GM12878 (cell line): ENCODE measurements around the gene MLEC. TPM values are rescaled to one million over a fixed set of nuclear protein-coding genes. Genes with fewer than 3 reads are reported as not detected.

Experiments used
- ATF2 ChIP-seq: IDR thresholded peaks from 2 replicates; pipeline ENCODE4 v1.6.1; 2012; ENCODE audit warnings: low read length, inconsistent platforms
- CBX3 ChIP-seq: fragments of 200-600 bp; sonication (generic); IDR thresholded peaks from 2 replicates; pipeline ENCODE4 v1.6.1; 2016; ENCODE audit warnings: low read depth, borderline replicate concordance
- CBX5 ChIP-seq: sonication (generic); IDR thresholded peaks from 2 replicates; pipeline ENCODE4 v1.6.1; 2016; ENCODE audit warnings: low read depth, moderate library complexity, mild to moderate bottlenecking, inconsistent platforms
- CREM ChIP-seq: IDR thresholded peaks from 2 replicates; pipeline ENCODE4 v1.6.1; 2014; ENCODE audit warnings: antibody characterized with exemption, low read depth
- DPF2 ChIP-seq: fragments of 450-650 bp; IDR thresholded peaks from 2 replicates; pipeline ENCODE4 v1.6.1; 2017; ENCODE audit warnings: mild to moderate bottlenecking
- ETV6 ChIP-seq, 2 experiments: fragments of 450-650 bp in 1 of 2; IDR thresholded peaks in 1 of 2; conservative IDR thresholded peaks in 1 of 2; 2 replicates each; pipeline ENCODE4 v1.6.1; 2014; ENCODE audit warnings: antibody characterized with exemption in 1 of 2, borderline replicate concordance in 1 of 2, low read depth in 1 of 2, mild to moderate bottlenecking in 1 of 2, moderate library complexity in 1 of 2
- GATAD2B ChIP-seq: fragments of 450-650 bp; conservative IDR thresholded peaks from 2 replicates; pipeline ENCODE4 v1.6.1; 2017; ENCODE audit warnings: low read depth, mild to moderate bottlenecking, moderate library complexity
- HDGF ChIP-seq: fragments of 450-650 bp; IDR thresholded peaks from 2 replicates; pipeline ENCODE4 v1.6.1; 2016; ENCODE audit warnings: antibody characterized with exemption
- JUND ChIP-seq: IDR thresholded peaks from 2 replicates; pipeline ENCODE4 v1.6.1; 2012; ENCODE audit warnings: low read depth, mild to moderate bottlenecking, low read length, improper control_type of control experiment, moderate library complexity
- MEF2A ChIP-seq: IDR thresholded peaks from 2 replicates; pipeline ENCODE4 v1.6.1; 2011; ENCODE audit warnings: low read depth, mild to moderate bottlenecking, low read length, moderate library complexity; ENCODE audit not compliant: insufficient read depth
- MEF2B ChIP-seq: fragments of 450-650 bp; IDR thresholded peaks from 2 replicates; pipeline ENCODE4 v1.6.1; 2018; ENCODE audit warnings: mild to moderate bottlenecking, moderate library complexity; ENCODE audit not compliant: partially characterized antibody, poor library complexity, severe bottlenecking
- MYC ChIP-seq: IDR thresholded peaks from 2 replicates; pipeline ENCODE4 v1.6.1; 2011; ENCODE audit warnings: mild to moderate bottlenecking, low read length, moderate library complexity, inconsistent platforms; ENCODE audit not compliant: insufficient read depth, insufficient replicate concordance, insufficient read length, severe bottlenecking
- NBN ChIP-seq: fragments of 450-650 bp; IDR thresholded peaks from 2 replicates; pipeline ENCODE4 v1.6.1; 2016
- NR2C1 ChIP-seq: fragments of 450-650 bp; IDR thresholded peaks from 2 replicates; pipeline ENCODE4 v1.6.1; 2017; ENCODE audit warnings: antibody characterized with exemption, mild to moderate bottlenecking, moderate library complexity
- NRF1 ChIP-seq: conservative IDR thresholded peaks from 2 replicates; pipeline ENCODE4 v1.6.1; 2011; ENCODE audit warnings: mild to moderate bottlenecking, low read depth, low read length, improper control_type of control experiment
- RAD21 ChIP-seq: IDR thresholded peaks from 2 replicates; pipeline ENCODE4 v1.6.1; 2011; ENCODE audit warnings: mild to moderate bottlenecking, low read depth, low read length, moderate library complexity; ENCODE audit not compliant: insufficient read depth
- SMAD1 ChIP-seq: fragments of 450-650 bp; IDR thresholded peaks from 2 replicates; pipeline ENCODE4 v1.6.1; 2018; ENCODE audit warnings: mild to moderate bottlenecking, low read depth; ENCODE audit not compliant: partially characterized antibody
- SMC3 ChIP-seq: IDR thresholded peaks from 2 replicates; pipeline ENCODE4 v1.6.1; 2011; ENCODE audit warnings: low read length, improper control_type of control experiment, borderline replicate concordance
- SPI1 ChIP-seq: IDR thresholded peaks from 2 replicates; pipeline ENCODE4 v1.6.1; 2011; ENCODE audit warnings: low read depth, mild to moderate bottlenecking, low read length, moderate library complexity, borderline replicate concordance; ENCODE audit not compliant: insufficient read depth
- SREBF1 ChIP-seq: IDR thresholded peaks from 2 replicates; pipeline ENCODE4 v1.6.1; 2012; ENCODE audit warnings: mild to moderate bottlenecking, low read length
- TBL1XR1 ChIP-seq: IDR thresholded peaks from 2 replicates; pipeline ENCODE4 v1.6.1; 2012; ENCODE audit warnings: low read depth, low read length, improper control_type of control experiment
- TCF3 ChIP-seq: IDR thresholded peaks from 2 replicates; pipeline ENCODE4 v1.6.1; 2012; ENCODE audit warnings: low read depth, mild to moderate bottlenecking, low read length, borderline replicate concordance; ENCODE audit not compliant: insufficient read depth
- ZBTB11 ChIP-seq: fragments of 450-650 bp; formaldehyde crosslinking; IDR thresholded peaks from 2 replicates; pipeline ENCODE4 v1.5.0; 2022; ENCODE audit warnings: mild to moderate bottlenecking, missing genetic modification characterization
- ZBTB33 ChIP-seq: fragments of 450-650 bp; IDR thresholded peaks from 2 replicates; pipeline ENCODE4 v1.6.1; 2017; ENCODE audit warnings: mild to moderate bottlenecking
- polyA plus RNA-seq, 11 experiments: library from polyadenylated mRNA; depleted of rRNA in 4 of 11; unstranded in 6 of 11; stranded (reverse) in 5 of 11; fragments of >200 nt; fragmentation: Nextera tagmentation in 4 of 11; fragmentation: Illumina TruSeq in 1 of 11; extraction: Ambion mirVana in 4 of 11; extraction: Trizol in 1 of 11; gene quantifications; 1 replicate in 1 of 11; 2 replicates in 10 of 11; pipeline versions ENCODE4 v1.2.1 to v1.2.3, GENCODE V29; 2011 to 2016; ENCODE audit warnings: inconsistent platforms in 2 of 11, missing spikeins in 2 of 11, low read depth in 1 of 11
- total RNA-seq, 4 experiments: library from RNA; depleted of rRNA in 3 of 4; stranded (reverse); fragments of >200 nt in 3 of 4; fragmentation: Illumina TruSeq in 1 of 4; extraction: Trizol in 1 of 4; gene quantifications; 2 replicates each; pipeline versions ENCODE4 v1.2.1 to v1.2.3, GENCODE V29; 2013 to 2021

The MLEC gene
- total and polyA plus RNA-seq, 10 of the 15 experiments (the other 5 are each of a cell fraction or from before 2014, with no cell fraction given): 26.7 to 172 (median 103) TPM

- 0 out of 2 replicates have a peak, but pooled peaks have one; percentile 44 for TF ChIP-seq ATF2
- TF ChIP-seq SREBF1: no peak
- TF ChIP-seq NRF1: no peak
- TF ChIP-seq MYC: no peak
- TF ChIP-seq TBL1XR1: 0 out of 2 replicates have a peak, but pooled peaks have one; percentile 1
- TF ChIP-seq MEF2A: no peak
- 0 out of 2 replicates have a peak, but pooled peaks have one; percentile 35 for TF ChIP-seq NBN
- TF ChIP-seq DPF2: no peak; the same call in none of the 2 replicates
- 0 out of 4 replicates have a peak, but pooled peaks of 1 of the 2 experiments have one; percentile 29 for TF ChIP-seq ETV6 (conservative IDR thresholded peaks at IDR 0.05 in 1 of 2, IDR thresholded peaks at IDR 0.05 in 1 of 2; ENCODE audit: borderline replicate concordance in 1 of 2, low read depth in 1 of 2)
- TF ChIP-seq CBX3: no peak
- no peak for TF ChIP-seq TCF3
- no peak for TF ChIP-seq ZBTB33
- TF ChIP-seq SMAD1: no peak
- TF ChIP-seq RAD21: no peak
- TF ChIP-seq SMC3: no peak
- 0 out of 2 replicates have a peak, but pooled peaks have one; percentile 57 for TF ChIP-seq CBX5
- TF ChIP-seq SPI1: peak; percentile 22; the same call in 1 of the 2 replicates
- TF ChIP-seq NR2C1: no peak; the same call in 1 of the 2 replicates
- TF ChIP-seq GATAD2B: no peak; the same call in 1 of the 2 replicates
- TF ChIP-seq MEF2B: peak; percentile 91
- no peak for TF ChIP-seq CREM
- no peak for TF ChIP-seq JUND
- TF ChIP-seq ZBTB11 (CRISPR knock-in tag): no peak
- no peak for TF ChIP-seq HDGF
Observed at GRCh38 chr12:120677765-120678473, 9.0 kb upstream of the MLEC start (continued).
